Hematopoietic multipotent progenitor cell treated with erythropoietin and hydrocortisone succinate and interleukin-3 and kit ligand, for 6 days (in vitro differentiated cells): Measurements from ENCODE around the gene DNAH8.

ENCODE experiments used
- DNase-seq: peaks from one replicate; pipeline ENCODE4 v3.0.0-alpha.2; 2015

The DNAH8 gene

DNA sequence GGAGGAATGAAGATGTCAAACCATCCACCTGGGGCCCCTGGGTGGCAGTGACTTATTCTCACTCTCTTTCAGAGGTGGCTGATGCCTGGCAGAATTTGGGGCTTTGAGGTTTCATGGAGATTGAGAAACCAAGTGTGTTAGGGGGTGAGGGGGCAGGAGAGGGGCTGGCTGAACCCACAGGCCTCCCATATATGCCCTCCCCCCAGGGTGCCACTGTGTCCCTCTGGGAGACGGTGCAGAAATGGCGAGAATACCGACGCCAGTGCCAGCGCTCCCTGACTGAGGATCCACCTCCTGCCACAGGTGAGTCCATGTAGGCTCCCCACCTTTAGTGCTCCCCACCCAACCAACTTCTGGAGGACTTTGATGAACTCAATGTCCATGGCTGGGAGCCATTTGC, 341.1 kb downstream of the DNAH8 start:
- no peak for DNase-seq

DNA sequence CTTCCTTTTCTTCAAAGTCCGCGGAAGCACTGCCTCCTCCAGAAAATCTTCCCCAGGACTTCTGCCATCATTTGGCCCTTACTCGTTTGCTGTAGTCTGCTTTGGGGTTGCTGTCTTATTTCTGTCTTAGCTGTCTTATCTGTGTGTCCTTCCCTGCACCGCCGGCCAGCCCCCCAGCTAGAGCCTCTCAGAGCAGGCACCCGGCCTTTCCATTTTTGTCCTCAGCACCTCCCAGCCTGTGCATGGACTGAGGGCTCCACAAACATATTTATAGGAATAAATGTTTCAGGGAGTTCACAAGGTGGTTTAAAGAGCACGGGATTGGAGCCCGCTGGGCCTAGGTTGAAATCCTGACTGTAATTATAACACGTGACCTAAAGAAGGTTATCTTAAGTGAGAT, 341.6 kb downstream of the DNAH8 start:
- no peak for DNase-seq

DNA sequence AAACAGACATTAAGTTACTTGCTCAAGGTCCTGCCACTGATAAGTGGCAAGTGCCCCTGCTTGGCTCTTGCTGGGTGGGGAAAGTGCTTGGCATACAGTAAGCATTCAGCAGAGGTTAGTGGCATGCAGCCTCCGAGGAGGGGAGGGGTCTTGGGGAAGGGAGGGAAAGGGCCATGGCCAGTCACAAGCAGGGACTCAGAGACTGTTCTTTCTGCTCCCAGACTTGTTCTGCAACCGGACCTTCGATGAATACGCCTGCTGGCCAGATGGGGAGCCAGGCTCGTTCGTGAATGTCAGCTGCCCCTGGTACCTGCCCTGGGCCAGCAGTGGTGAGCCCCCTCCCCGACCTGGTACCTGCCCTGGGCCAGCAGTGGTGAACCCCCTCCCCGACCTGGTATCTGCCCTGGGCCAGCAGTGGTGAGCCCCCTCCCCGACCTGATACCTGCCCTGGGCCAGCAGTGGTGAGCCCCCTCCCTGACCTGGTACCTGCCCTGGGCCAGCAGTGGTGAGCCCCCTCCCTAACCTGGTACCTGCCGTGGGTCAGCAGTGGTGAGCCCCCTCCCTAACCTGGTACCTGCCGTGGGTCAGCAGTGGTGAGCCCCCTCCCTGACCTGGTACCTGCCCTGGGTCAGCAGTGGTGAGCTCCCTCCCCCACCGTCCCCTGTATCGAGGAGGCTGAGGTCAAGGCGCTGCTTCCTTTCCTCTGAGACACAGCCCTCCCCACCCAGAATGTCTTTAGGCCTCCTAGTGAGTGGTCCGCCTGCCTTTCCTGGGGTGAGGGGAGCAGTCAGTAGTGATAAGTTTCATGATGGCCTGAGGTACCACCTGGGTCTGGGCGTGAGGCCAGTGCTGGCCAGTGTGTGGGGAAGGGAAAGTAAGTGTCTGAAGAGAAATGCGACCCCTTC, 342.4 kb downstream of the DNAH8 start:
- DNase-seq: no peak

DNA sequence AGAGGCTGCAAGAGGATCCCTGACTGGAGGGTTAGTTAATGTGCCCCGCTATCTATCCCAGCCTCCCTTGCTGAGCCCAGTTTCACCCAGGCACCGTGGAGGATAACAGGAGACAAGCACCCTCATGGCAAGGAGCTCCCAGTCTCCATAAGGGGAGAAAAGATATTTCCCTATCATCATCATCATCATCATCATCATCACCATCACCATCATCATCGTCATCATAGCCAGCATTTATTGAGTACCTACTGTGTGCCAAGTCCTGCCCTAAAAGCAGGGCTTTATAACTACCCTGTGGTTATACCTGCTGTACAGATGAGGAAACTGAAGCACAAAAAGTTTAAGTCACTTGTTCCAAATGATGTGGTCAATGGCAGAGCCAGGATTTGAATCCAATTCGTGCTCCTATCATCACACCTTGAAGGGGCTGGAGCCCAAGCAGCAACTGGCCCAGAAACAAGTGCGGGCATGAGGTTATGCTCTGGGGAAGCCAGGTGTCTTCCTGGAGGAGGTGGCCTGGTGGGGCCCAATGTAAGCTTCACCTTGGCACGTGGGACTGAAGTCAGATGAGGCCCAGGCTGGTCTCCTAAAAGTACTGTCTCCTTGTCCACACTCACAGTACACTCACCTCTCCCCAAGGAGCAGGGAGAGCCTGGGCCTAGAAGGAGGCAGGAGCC, 343.5 kb downstream of the DNAH8 start:
- DNase-seq: no peak

DNA sequence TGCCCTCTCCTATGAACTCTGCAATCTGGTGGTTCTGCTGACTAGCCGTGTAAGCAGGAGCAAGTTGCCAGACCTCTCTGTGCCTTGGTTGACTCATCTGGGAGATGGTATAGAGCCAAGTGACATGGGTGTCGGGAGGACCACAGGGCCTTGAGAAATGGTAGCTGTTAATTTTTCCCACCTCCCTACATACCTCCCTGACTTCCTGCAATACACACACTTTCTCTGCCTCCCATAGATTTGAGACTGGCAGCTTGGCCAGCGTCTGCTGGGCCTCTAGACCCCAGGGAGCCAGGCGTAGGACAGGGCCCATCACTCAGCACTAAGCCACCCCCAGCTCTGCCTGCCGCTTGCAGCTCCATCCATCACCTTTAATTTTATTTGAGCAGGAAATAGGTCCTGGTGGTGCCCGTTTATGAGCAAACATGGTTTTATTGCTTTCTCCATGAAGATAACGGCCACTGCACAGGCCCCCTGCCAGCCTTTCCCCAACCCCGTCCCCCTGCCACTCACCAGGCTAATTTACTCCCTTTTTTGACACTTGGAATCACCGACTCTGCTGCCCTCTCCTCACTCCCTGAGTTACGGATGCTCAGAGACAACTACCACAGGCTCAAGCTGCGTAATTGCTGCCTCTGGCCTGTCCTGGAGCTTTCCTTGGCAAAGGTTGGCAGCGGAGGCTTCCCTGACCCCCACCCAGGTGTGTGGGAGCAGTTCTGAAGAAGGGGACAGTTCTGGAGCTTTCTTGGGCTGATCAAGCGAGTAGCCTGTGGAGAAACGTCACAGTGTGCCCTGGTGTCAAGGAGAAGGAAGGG, 344.6 kb downstream of the DNAH8 start:
- DNase-seq: no peak

DNA sequence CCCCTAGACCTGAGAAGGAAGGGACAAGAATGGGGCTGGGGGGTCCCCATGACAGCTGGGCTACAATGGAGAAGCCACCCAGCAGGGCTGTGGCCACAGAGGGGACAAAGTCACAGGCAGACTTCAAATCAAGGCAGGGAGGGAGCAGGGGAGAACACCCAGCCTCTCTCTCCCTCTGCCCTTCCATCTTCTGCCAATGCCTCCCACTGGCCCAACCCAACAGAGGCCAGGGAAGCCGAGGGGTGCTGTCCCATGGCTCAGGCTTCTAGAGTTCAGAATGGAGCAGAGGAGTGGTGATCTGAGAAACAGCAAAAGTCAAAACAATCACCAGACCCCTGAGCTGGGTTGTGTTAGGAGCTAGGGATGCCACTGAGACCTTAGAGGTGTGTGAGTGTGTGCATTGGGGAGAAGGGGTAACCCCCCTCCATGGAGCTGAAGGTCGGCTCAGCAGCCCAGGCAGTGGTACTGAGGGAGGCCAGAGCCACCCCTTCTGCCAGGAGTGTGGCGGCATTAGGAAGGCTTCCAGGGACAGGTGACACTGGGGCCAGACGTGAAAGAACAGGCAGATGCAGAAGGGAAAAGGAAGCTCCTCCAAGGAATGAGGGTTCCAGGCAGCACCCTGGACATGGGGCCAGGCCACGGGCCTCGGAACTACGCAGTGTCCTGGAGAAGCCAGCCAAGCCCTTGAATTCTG, 345.5 kb downstream of the DNAH8 start:
- DNase-seq: no peak

DNA sequence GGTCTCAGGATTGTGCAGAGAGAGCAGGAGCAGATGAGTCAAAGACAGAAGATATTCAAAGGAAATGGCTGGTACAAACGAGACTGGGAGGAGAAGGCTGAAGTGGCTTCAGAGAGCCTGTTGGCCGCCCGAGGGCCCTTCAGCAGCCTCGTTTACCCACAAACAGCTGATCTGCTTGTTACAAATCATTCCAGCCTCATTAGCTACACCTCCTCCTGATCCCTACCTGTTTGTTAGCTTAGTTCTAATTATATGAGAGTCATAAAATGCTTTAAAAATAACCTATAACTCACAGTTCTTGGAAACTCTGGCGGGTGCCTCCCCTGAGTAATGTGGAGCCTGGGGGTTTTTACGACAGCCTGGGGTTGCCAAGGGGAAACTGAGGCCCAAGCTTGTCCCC, 346.1 kb downstream of the DNAH8 start:
- no peak for DNase-seq

DNA sequence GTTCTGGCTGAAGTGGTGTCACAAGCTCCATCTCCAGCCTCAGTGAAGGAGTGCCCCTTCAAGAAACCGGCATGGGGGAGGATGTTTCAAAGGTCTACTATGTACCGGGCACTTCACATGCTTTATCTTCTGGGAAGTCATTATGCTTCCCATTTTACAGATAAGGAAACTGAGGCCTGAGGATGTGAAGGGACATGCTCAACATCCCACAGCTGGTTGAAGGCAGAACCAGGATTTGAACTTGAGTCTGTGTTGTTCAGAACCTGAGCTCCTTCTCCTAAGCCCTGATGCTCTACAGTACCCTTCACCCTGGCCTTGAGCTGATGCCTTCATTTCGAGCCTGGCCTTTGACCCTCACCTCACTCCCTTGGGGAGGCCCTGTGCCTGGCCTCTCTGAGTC, 346.5 kb downstream of the DNAH8 start:
- no peak for DNase-seq

DNA sequence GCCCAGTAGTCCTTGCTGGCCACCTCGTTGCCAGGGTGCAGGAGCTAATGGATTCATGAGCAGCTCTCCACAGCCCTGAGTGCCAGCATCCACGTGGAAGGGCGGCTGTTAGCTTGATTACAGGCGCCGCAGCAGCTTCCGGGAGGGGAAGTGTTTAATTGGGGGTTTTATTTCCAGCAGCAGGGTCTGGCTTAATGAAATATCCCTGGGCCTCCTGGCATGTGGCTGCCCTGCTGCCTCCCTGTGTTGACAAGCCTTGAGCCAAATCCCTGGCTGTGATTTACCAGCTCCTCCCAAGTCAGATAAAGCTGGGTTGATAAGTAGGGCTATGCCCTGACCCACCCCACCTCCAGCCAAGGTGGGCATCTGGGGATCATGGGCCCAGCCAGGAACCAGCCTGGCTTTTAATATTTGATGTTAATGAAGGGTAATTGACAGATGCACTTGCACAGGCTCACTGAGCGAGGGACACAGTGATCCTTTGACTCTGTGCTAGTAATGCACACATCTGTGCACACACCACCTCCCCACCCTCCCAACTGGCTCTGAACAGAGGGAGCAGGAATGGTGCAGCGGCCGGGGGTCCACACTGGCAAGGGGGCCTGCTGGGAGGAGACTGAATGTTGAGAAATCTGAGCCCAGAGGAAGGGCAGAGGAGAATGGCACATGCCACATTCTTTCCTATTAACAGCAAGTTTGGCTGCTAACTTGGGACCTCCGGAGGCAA, 347.1 kb downstream of the DNAH8 start:
- no peak for DNase-seq

DNA sequence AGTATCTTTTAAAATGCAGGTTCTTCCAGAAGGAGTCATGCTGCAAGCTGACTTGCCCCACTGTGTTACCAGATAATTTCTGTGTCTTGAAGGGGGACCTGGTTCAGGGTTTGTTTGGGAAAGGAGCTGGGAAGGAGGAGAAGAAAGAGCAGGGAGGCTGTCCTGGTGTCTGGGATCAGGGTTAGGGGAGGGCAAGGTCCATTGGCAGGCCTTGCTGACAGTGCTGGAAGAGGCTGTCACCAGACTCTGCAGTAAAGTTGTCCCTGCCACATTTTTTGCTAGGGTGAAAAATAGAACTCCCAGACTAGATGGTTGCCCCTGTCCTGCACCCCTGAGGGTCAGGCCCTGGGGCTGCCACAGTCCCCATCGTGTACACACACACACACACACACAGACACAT, 348.4 kb downstream of the DNAH8 start:
- DNase-seq: no peak

DNA sequence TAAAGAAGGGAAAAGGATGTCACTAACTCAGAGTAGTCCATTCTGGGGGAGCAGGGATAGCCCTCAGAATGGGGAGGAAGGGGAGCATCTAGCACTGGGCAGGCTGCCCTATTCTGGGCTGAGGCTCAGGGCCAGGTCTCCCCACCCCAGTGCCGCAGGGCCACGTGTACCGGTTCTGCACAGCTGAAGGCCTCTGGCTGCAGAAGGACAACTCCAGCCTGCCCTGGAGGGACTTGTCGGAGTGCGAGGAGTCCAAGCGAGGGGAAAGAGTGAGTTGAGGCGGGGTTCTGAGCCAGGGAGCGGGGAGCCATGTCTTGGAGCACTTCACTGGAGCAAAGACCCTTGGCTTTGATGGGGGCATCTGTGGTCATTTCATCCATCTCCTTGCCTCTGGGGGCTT, 350.4 kb downstream of the DNAH8 start:
- no peak for DNase-seq

DNA sequence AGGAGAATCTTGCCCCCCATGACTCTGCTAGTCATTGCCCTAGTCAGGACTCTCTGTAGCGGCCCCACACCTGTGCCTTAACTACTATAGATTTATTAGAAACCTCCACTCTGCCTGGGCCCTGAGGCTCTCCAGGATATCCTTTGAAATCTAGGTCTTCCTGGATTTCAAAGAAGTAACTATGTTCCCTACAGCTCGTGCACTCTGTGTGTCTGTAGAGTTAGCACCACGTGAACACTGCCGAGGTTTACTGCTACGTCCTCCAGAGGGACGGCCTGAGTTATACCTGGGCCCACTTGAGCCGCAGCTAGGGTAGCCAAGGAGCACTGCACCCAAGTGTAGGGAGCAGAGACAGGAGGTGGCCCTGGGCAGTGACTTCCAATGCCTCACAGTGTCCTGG, 353.3 kb downstream of the DNAH8 start:
- DNase-seq: no peak

DNA sequence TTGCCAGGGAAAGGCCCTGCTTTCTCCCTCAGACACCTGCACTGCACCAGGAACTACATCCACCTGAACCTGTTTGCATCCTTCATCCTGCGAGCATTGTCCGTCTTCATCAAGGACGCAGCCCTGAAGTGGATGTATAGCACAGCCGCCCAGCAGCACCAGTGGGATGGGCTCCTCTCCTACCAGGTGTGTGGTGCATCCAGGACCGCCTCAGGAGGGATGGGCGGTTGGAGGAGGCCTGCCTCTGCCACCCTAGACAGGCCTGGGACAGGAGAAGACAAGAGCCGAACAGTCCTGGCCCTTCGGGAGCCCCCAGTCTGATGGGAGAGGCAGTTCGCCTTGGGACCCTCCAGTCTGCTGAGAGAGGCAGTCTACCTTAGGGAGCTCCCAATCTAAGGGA, 357.7 kb downstream of the DNAH8 start:
- no peak for DNase-seq

DNA sequence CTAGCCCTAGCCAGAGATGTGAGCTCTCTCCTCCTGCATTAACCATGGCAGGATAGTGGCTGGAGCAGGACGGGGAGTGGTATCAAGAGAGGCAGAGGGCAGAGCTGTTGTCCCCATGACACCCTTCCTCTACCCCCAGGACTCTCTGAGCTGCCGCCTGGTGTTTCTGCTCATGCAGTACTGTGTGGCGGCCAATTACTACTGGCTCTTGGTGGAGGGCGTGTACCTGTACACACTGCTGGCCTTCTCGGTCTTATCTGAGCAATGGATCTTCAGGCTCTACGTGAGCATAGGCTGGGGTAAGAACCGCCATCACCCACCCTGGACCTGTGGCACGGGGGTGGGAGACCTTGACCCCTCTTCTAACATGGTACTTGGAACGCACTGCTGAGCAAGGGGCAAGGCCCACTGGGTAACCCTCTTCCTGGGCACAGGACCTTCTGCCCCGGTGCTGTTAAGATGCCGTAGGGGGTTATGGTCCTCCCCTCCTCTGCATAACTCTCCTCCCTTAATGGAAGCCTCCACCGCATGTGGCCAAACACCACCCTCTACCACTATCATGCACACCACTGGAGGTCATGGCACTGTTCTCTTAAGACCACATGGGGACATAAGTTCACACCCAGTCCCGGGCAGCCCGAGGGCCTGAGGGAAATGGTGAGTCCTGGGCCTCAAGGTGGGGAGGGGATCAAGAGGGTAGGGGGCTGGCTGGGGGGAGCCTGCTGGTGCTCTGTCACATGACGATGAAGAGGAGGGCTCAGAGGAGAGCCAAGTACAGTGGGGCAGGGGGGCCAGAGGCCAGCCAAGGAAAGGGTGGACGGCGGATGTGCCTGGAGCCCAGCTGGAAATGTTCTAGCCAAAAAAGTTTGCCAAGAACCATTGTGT, 358.6 kb downstream of the DNAH8 start:
- no peak for DNase-seq

DNA sequence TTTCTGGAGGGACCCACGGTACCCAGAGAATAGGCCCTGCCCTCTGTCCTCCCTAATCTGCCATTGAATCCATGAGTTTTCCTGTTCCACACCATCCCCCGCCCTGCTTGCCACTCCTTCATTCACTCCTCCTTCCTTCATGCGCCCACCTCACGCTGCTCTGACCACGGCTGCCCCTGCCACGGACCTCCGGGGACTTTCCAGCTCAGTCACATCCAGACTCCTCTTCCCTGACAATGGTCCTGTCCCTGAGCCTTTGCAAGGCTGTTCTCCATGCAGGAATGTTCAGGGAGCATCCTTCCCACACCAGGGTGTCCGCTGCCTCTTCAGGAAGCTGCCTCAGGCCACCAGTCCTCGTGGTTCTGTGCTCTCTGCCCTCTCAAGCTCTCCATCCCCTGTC, 359.4 kb downstream of the DNAH8 start:
- no peak for DNase-seq

DNA sequence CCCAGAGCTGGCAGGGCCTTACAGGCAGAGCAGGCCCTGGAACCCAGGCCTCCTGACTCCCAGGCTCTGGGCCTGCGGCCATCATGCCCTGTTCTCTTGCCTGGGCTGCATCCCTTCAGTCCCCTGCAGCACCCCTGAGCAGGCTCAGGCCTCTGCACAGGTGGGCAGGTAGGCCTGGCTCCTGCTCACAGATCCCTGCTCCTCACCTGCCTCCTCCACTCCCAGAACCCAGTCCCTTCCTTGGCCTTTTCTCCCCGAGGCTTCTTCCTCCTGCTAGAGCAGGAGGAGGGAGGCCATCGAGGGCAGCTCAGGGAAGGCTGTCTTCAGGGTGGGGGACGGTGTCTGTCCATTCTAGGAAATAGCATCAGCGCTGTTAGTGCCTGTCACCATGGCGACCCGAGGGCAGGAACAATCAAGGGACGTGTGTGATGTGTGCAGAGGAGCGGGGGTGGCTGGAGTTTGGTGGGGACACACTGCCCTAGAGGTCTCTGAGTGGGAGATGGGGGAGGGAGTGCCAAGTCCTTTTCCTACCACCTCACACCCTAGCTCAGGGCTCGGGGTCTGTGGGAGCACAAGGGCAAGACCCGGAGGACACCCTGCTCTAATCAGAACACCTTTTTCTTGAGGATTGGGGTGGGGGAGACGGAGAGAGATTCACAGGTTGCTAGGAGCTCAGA, 360.0 kb downstream of the DNAH8 start:
- DNase-seq: no peak

DNA sequence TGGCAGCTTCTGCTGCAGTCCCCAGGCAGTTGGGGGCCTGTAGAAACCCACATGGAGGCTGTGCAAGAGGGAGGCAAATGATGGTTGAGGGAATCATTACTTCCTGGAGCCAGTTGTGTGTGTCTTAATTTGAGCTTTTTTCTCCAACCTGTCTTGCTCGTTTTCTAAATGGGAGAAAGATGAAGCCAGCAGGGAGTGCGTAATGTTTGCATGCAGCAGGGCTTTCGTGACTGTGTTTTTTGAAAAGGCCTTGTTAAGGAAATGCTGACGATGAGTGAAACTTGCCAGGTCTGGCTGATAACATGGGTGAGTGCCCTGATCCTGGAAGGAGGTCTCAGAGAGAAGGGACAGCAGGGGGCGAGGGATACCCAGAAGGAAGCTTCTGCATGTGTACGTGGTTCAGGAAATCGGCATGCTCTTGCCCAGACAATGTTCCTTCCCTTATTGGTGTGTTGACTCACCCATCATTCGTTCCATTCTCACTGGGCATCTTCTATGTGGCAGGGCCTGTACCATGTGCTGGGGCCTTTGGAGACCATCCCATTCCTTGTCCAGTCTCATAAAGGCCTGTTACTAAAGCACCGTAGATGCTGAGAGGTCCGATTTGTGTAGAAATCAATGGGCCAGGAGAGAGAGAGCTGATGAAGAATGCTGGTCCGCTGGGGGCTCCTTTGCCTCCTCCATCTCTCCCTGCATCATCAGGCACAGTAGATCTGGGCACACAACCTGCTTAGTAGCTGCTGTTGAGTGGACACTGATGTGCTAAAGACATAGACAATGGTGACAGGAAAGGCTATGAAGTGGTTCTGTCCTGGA, 360.9 kb downstream of the DNAH8 start:
- no peak for DNase-seq

DNA sequence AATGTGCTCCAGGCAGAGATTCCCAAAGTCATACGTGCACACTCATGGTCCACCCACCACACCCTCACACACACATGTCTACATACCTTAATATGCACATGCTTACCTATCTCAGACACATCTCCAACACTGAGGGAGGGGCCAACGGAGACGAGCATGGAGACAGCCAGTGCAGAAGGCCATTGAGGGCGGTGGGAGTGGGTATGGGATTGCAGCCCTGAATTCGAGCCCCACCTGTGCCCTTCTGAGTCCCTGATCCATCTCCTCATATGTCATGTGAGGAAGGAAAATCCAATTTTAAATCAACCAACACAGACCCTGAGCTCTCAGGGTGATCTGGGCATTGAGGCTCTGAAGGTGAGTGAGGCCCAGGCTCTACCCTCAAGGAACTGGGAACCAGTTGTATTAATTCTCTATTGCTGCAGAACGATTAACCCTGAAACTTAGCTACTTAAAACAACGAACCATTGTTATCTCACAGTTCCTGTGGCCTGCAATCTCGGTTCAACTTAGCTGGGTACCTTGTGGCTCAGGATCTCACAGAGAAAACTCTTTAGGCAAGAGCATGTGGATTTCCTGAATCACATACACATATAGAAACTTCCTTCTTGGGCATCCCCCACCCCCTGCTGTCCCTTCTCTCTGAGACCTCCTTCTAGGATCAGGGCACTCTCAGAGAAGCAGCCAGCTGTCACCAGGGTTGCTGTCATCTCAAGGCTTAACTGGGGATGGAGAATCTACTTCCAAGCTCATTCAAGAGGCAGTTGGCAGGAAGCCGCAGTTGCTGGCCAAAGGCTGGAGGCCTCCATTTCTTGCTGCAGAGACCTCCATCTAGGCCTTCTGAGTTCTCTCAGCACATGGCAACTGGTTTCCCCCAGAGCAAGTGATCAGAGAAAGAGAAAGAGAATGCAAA, 361.8 kb downstream of the DNAH8 start:
- no peak for DNase-seq
